DOHH2 (cell line): ENCODE measurements around the gene RNF146.

Source experiments
- H3F3A ChIP-seq: fragments of 200-600 bp; sonication (generic), shearing (Covaris generic); 2 replicates; pipeline ENCODE4 v1.6.0; 2016; ENCODE audit warnings: antibody characterized with exemption, mild to moderate bottlenecking; ENCODE audit not compliant: control insufficient read depth, insufficient read depth
- H3K27ac ChIP-seq: fragments of 200-600 bp; sonication (generic); 2 replicates; pipeline ENCODE4 v1.5.1; 2014; ENCODE audit warnings: low read depth, mild to moderate bottlenecking, low read length, moderate library complexity
- H3K27me3 ChIP-seq: fragments of 200-600 bp; sonication (generic); 2 replicates; pipeline ENCODE4 v1.6.1; 2014; ENCODE audit warnings: mild to moderate bottlenecking, low read length, mixed read lengths; ENCODE audit not compliant: control insufficient read depth
- H3K36me3 ChIP-seq: fragments of 200-600 bp; sonication (generic); 2 replicates; pipeline ENCODE4 v1.6.1; 2014; ENCODE audit warnings: mild to moderate bottlenecking, low read length, moderate library complexity, mixed read lengths; ENCODE audit not compliant: control insufficient read depth
- H3K4me1 ChIP-seq: fragments of 200-600 bp; sonication (generic); 2 replicates; pipeline ENCODE4 v1.6.1; 2014; ENCODE audit warnings: mild to moderate bottlenecking, low read length, mixed read lengths; ENCODE audit not compliant: control insufficient read depth
- H3K4me2 ChIP-seq: fragments of 200-600 bp; sonication (generic); 2 replicates; pipeline ENCODE4 v1.6.0; 2014; ENCODE audit warnings: mild to moderate bottlenecking, low read length, moderate library complexity
- H3K4me3 ChIP-seq: fragments of 200-600 bp; sonication (generic); 2 replicates; pipeline ENCODE4 v1.5.1; 2014; ENCODE audit warnings: mild to moderate bottlenecking, low read length, mixed read lengths
- H3K79me2 ChIP-seq: fragments of 200-600 bp; sonication (generic); 2 replicates; pipeline ENCODE4 v1.6.1; 2014; ENCODE audit warnings: mild to moderate bottlenecking, low read length, mixed read lengths; ENCODE audit not compliant: control insufficient read depth
- H3K9me2 ChIP-seq: fragments of 200-600 bp; sonication (generic); replicated peaks from 2 replicates; pipeline ENCODE4 v1.6.1; 2014; ENCODE audit warnings: mild to moderate bottlenecking, low read length, mixed read lengths; ENCODE audit not compliant: control insufficient read depth
- H3K9me3 ChIP-seq: fragments of 200-600 bp; sonication (generic); 2 replicates; pipeline ENCODE4 v1.6.1; 2014; ENCODE audit warnings: antibody characterized with exemption, low read length, mixed read lengths; ENCODE audit not compliant: control insufficient read depth, insufficient read depth
- H4K20me1 ChIP-seq: fragments of 200-600 bp; sonication (generic); 2 replicates; pipeline ENCODE4 v1.6.0; 2014; ENCODE audit warnings: low read depth, mild to moderate bottlenecking, antibody characterized with exemption, low read length, moderate library complexity; ENCODE audit not compliant: control insufficient read depth, insufficient read depth
- CTCF ChIP-seq: fragments of 200-600 bp; sonication (generic); IDR thresholded peaks from one replicate; pipeline ENCODE4 v1.5.1; 2014; ENCODE audit warnings: antibody characterized with exemption, mild to moderate bottlenecking, low read depth, low read length; ENCODE audit not compliant: poor library complexity, severe bottlenecking
- EZH2phosphoT487 ChIP-seq: fragments of 200-600 bp; sonication (generic); IDR thresholded peaks from 2 replicates; pipeline ENCODE4 v1.6.1; 2017; ENCODE audit warnings: borderline replicate concordance, mild to moderate bottlenecking, antibody characterized with exemption, low read length, moderate library complexity, mixed read lengths

Gene RNF146

DNA sequence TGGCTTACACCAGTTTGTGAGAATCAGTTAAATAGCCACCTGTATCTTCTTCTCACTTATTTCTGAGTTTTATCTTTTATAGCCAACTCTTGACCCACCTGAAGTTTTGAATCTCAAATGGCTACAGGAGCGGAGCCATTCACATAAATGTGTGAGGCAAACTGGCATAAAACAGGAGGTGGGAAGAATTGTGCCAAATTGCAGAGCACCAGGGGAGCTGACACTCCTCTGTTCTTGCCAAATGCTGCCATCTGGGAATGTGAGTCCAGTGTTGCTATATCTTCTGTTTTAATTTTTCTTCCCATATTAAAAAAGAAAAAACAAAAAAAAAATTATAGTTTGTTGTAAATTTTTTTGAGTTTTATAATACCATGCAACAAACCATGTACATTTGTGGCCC is 17.0 kb upstream of the RNF146 start:
- H3K79me2 ChIP-seq: no peaks in the 10 kb centered on the region

GRCh38 chr6:127255286-127255685 is 11.4 kb upstream of the RNF146 start:
- Histone ChIP-seq H3K4me1 (no peaks in the 10 kb centered on the region), H3K9me2 (no peaks in the 10 kb centered on the region), H3K4me2 (no peak overlapping the region), H3K36me3 (no peaks in the 10 kb centered on the region), H3K27me3 (no peaks in the 10 kb centered on the region), H3F3A (no peaks in the 10 kb centered on the region), H3K27ac (no peak overlapping the region), H3K79me2 (no peaks in the 10 kb centered on the region), H3K9me3 (no peaks in the 10 kb centered on the region), H4K20me1 (no peaks in the 10 kb centered on the region), H3K4me3 (no peak overlapping the region)
- no peak for TF ChIP-seq EZH2phosphoT487
- TF ChIP-seq CTCF: no peak

More for the DNA sequence above, 17.0 kb upstream of the RNF146 start:
- Histone ChIP-seq H4K20me1 (no peaks in the 10 kb centered on the region), H3F3A (no peaks in the 10 kb centered on the region), H3K9me2 (no peaks in the 10 kb centered on the region), H3K9me3 (no peaks in the 10 kb centered on the region), H3K27ac (no peak overlapping the region), H3K36me3 (no peaks in the 10 kb centered on the region), H3K4me1 (no peaks in the 10 kb centered on the region), H3K27me3 (0 out of 2 replicates have a peak, but pooled peaks cover 2% of the 10 kb centered on the region), H3K4me3 (no peak overlapping the region), H3K4me2 (no peak overlapping the region)
- TF ChIP-seq CTCF (no peak), EZH2phosphoT487 (no peak)

- Histone ChIP-seq H3K4me3 (no peak overlapping the region), H3K4me1 (peaks cover 8% of the 10 kb centered on the region), H3K79me2 (peaks cover 9% of the 10 kb centered on the region), H3K4me2 (no peak overlapping the region), H4K20me1 (no peaks in the 10 kb centered on the region), H3K27ac (no peak overlapping the region), H3K27me3 (peaks cover 3% of the 10 kb centered on the region; the same call in 1 of the 2 replicates), H3K9me2 (no peaks in the 10 kb centered on the region), H3K36me3 (no peaks in the 10 kb centered on the region; the same call in 1 of the 2 replicates), H3F3A (peaks cover 8% of the 10 kb centered on the region), H3K9me3 (no peaks in the 10 kb centered on the region)
- TF ChIP-seq EZH2phosphoT487: no peak
- no peak for TF ChIP-seq CTCF
Observed at GRCh38 chr6:127262896-127263295, 3.8 kb upstream of the RNF146 start.

DNA sequence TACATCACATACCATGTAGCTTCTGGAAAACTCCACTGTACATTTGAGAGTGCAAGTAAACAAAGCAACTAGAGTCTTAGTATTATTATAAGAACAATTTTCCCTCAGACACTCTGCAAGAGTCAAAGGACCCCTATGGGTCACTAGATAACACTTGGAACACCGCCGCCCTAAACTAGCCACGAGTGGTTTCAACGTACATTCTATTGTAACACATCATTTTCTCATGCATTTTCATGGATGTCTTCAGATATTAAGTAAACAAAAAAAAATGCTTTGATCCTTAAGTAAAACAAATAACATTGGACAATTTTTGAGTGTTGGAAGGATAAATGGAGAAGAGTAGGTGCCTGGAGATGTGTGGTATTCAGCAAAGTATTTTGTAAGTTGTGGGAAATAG is 3.2 kb upstream of the RNF146 start:
- Histone ChIP-seq H3K36me3 (no peaks in the 10 kb centered on the region; the same call in 1 of the 2 replicates), H3F3A (peaks cover 8% of the 10 kb centered on the region)

More for the DNA sequence above, 3.2 kb upstream of the RNF146 start:
- H4K20me1 ChIP-seq: peaks cover 4% of the 10 kb centered on the region; the same call in 1 of the 2 replicates
- peaks cover 3% of the 10 kb centered on the region; the same call in 1 of the 2 replicates for H3K27me3 ChIP-seq
- H3K9me3 ChIP-seq: no peaks in the 10 kb centered on the region
- peaks cover 15% of the 10 kb centered on the region for H3K79me2 ChIP-seq
- H3K4me2 ChIP-seq: no peak overlapping the region
- TF ChIP-seq CTCF (no peak), EZH2phosphoT487 (no peak)
- no peak overlapping the region for H3K27ac ChIP-seq
- no peak overlapping the region for H3K4me3 ChIP-seq
- H3K4me1 ChIP-seq: peaks cover 13% of the 10 kb centered on the region
- H3K9me2 ChIP-seq: no peaks in the 10 kb centered on the region
